GDM1 (cell line): Measurements from ENCODE around the gene SLC1A7.

Experiments used
- DNase-seq: peaks from one replicate; lab custom pipeline; 2025; lab: John Stamatoyannopoulos, UW

SLC1A7 gene

GRCh38 chr1:53160924-53161378 lies 18.5 kb upstream of the SLC1A7 start:
- DNase-seq: no peak

GRCh38 chr1:53158900-53159299 lies 16.5 kb upstream of the SLC1A7 start:
- no peak for DNase-seq

- no peak for DNase-seq
These were observed 14.3 kb upstream of the SLC1A7 start for GRCh38 chr1:53156783-53157182.

- DNase-seq: no peak
These were observed 13.5 kb upstream of the SLC1A7 start for GRCh38 chr1:53155945-53156344.

- no peak for DNase-seq
These were observed 13.1 kb upstream of the SLC1A7 start for GRCh38 chr1:53155534-53155933.

GRCh38 chr1:53154859-53155438 lies 12.5 kb upstream of the SLC1A7 start:
- no peak for DNase-seq

- DNase-seq: no peak
These were observed 11.3 kb upstream of the SLC1A7 start for GRCh38 chr1:53153752-53154151.

GRCh38 chr1:53148123-53148522 lies 5.7 kb upstream of the SLC1A7 start:
- DNase-seq: no peak

GRCh38 chr1:53147174-53147573 lies 4.7 kb upstream of the SLC1A7 start:
- no peak for DNase-seq

GRCh38 chr1:53145942-53146708 lies 3.7 kb upstream of the SLC1A7 start:
- no peak for DNase-seq

- no peak for DNase-seq
These were observed 3.1 kb upstream of the SLC1A7 start for GRCh38 chr1:53145619-53145941.

GRCh38 chr1:53145051-53145600 lies 2.7 kb upstream of the SLC1A7 start:
- no peak for DNase-seq

GRCh38 chr1:53144201-53144600 lies 1.8 kb upstream of the SLC1A7 start:
- no peak for DNase-seq

- no peak for DNase-seq
These were observed 1.1 kb upstream of the SLC1A7 start for GRCh38 chr1:53143527-53143926.

- DNase-seq: no peak
These were observed 867 bp downstream of the SLC1A7 start for GRCh38 chr1:53141487-53142055.

GRCh38 chr1:53140451-53140850 lies 2.0 kb downstream of the SLC1A7 start:
- DNase-seq: no peak

- no peak for DNase-seq
These were observed 2.5 kb downstream of the SLC1A7 start for GRCh38 chr1:53139951-53140361.

- no peak for DNase-seq
These were observed 3.2 kb downstream of the SLC1A7 start for GRCh38 chr1:53138991-53139884.

GRCh38 chr1:53137729-53138128 lies 4.7 kb downstream of the SLC1A7 start:
- no peak for DNase-seq

- DNase-seq: no peak
These were observed 6.7 kb downstream of the SLC1A7 start for GRCh38 chr1:53135735-53136114.

GRCh38 chr1:53134961-53135734 lies 7.3 kb downstream of the SLC1A7 start:
- no peak for DNase-seq
